GM21526 (cell line): ENCODE results near the gene FYN.
"Not testable (repeated sequence)": the region's sequence is repeated elsewhere in the genome, so short reads cannot be mapped to it uniquely, and the experiment has no call there.

ENCODE experiments used
- ATAC-seq: cut with Tn5 transposase; IDR thresholded peaks from one replicate; pipeline ENCODE4 v1.9.1; 2021; ENCODE audit warnings: moderate library complexity; ENCODE audit not compliant: unreplicated experiment, low FRiP score

FYN gene

GRCh38 chr6:111837641-111838500 lies 35.4 kb downstream of the FYN start:
- peak; percentile 62 for ATAC-seq

- no peak for ATAC-seq
These were observed 36.2 kb downstream of the FYN start for GRCh38 chr6:111837007-111837406.

GRCh38 chr6:111835807-111836206 lies 37.4 kb downstream of the FYN start:
- ATAC-seq: no peak

GRCh38 chr6:111835398-111835797 lies 37.9 kb downstream of the FYN start:
- ATAC-seq: not testable (repeated sequence)

- ATAC-seq: no peak
These were observed 38.9 kb downstream of the FYN start for GRCh38 chr6:111834356-111834755.

GRCh38 chr6:111832833-111833418 lies 40.3 kb downstream of the FYN start:
- no peak for ATAC-seq

- ATAC-seq: no peak
These were observed 41.8 kb downstream of the FYN start for GRCh38 chr6:111831408-111831807.

- ATAC-seq: no peak
These were observed 43.3 kb downstream of the FYN start for GRCh38 chr6:111829998-111830397.

- ATAC-seq: no peak
These were observed 43.7 kb downstream of the FYN start for GRCh38 chr6:111829581-111829980.

GRCh38 chr6:111828809-111829208 lies 44.4 kb downstream of the FYN start:
- ATAC-seq: no peak

GRCh38 chr6:111825439-111826086 lies 47.7 kb downstream of the FYN start:
- no peak for ATAC-seq

- ATAC-seq: no peak
These were observed 48.5 kb downstream of the FYN start for GRCh38 chr6:111824608-111825337.

- no peak for ATAC-seq
These were observed 49.2 kb downstream of the FYN start for GRCh38 chr6:111823831-111824607.

- ATAC-seq: no peak
These were observed 50.2 kb downstream of the FYN start for GRCh38 chr6:111823012-111823411.

GRCh38 chr6:111819458-111819857 lies 53.8 kb downstream of the FYN start:
- ATAC-seq: no peak

GRCh38 chr6:111818539-111819226 lies 54.6 kb downstream of the FYN start:
- ATAC-seq: no peak

- no peak for ATAC-seq
These were observed 55.7 kb downstream of the FYN start for GRCh38 chr6:111817451-111818120.

- no peak for ATAC-seq
These were observed 59.5 kb downstream of the FYN start for GRCh38 chr6:111813677-111814310.

- no peak for ATAC-seq
These were observed 60.0 kb downstream of the FYN start for GRCh38 chr6:111813237-111813636.
